ENCODE data around the gene NCAPH2.
A peak's percentile ranks its signal among the peaks of the same experiment; 100 is the strongest.
"Not testable (repeated sequence)": the region's sequence is repeated elsewhere in the genome, so short reads cannot be mapped to it uniquely, and the experiment has no call there.

Gene NCAPH2

DNA sequence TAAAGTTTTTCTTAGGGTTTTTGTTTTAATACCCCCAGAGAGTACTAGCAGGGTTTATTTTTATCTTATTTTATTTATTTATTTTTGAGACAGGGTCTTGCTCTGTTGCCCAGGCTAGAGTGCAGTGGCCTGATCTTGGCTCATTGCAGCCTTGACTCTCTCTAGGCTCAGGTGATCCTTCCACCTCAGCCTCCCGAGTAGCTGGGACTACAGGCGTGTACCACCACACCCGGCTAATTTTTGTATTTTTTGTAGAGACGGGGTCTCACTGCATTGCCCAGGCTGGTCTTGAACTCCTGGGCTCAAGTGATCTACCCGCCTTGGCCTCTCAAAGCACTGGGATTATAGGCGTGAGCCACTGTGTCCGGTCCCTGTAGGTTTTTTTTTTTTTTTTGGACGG, 12.2 kb downstream of the NCAPH2 start:
- DNase-seq = not testable (repeated sequence)

DNA sequence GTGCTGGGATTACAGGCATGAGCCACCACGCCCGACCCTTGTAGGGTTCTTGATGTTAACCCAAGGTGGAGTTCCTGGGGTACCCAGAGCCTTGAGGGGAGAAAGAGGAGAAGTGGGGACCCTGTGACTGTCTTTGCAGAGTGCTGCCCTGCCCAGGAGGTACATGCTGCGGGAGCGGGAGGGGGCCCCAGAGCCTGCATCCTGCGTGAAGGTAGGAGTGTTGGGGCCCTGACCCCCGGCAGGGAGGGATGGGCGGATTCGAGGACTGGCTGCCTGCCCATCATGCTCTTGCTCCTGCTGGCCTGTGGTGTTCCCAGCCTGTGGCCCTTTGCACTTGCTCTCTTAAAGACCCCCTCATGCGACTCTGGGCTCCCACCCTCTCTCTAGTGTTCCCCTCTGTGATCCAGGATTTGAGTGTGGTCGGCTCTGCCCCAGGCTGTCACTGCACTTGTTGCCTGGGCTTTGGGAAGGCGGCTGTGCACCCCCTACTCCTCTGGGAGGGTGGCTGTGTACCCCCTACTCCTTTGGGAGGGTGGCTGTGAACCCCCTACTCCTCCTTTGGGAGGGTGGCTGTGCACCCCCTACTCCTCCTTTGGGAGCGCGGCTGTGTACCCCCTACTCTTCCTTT, 12.9 kb downstream of the NCAPH2 start:
- no peak for DNase-seq

DNA sequence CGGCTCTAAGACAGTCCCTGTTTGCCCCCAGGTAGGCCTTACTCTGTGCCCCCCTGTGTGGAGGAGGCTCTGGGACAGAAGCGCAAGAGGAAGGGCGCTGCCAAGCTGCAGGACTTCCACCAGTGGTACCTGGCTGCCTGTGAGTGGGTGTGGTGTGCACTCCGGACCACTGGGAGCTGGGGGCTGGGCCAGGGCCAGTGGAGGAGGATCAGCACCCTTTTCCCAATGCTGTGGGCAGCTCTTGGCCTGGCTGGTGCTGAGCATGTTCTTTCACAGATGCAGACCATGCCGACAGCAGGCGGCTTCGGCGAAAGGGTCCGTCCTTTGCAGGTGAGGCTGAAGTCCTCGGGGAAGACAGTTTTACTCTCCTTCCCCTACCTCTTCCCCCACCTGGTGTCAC, 13.7 kb downstream of the NCAPH2 start:
- no peak for DNase-seq

GRCh38 chr22:50522208-50522805, 14.3 kb downstream of the NCAPH2 start:
- DNase-seq = no peak

DNA sequence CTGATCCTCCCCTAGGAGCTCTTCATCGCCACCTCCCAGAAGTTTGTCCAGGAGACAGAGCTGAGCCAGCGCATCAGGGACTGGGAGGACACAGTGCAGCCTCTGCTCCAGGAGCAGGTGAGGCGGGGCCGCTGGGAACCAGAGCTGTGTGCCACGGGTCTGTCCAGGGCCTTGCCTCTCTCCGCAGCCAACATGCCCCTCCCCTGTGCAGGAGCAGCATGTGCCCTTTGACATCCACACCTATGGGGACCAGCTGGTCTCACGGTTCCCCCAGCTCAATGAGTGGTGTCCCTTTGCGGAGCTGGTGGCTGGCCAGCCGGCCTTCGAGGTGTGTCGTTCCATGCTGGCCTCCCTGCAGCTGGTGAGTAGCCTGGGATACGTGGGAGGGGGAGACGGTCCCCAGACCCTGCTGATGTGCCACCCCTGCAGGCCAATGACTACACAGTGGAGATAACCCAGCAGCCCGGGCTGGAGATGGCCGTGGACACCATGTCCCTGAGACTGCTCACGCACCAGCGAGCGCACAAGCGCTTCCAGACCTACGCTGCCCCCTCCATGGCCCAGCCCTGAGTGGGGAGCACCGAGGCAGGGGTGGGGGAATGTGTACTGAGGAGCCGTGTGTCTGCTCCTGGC, 14.9 kb downstream of the NCAPH2 start:
- DNase-seq = no peak

GRCh38 chr22:50523458-50523805, 15.4 kb downstream of the NCAPH2 start:
- no peak for DNase-seq

- DNase-seq = no peak
Observed at GRCh38 chr22:50523806-50524675, 16.0 kb downstream of the NCAPH2 start.

DNA sequence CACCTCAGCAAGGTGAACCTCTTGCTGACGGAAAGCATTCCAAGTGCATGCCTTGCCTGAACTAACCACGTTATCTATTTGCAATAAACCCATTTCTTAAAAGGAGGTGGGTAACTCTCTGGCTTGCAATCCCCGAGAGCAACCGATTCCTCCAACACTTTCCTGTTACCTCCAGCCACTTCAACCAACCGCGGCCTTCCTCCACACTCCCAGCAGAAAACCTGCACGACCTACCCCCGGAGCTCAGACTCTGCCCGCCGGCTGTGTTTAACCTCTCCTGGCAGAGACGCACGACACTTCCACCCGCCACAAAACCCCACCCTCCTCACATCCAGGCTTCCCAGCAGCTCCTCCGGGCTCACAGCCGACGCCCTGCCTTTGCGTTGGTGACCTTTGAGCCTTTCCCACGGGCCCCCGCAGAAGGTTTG, 16.7 kb downstream of the NCAPH2 start:
- DNase-seq = no peak

- peak; percentile 93 for DNase-seq
Observed at GRCh38 chr22:50525104-50525857, 17.3 kb downstream of the NCAPH2 start, which contains the start of gene SCO2. TSS of gene SCO2 (minus strand) at chr22:50525598. CDS start at chr22:50524411, 1,187 bp downstream.

GRCh38 chr22:50525858-50526107, 17.8 kb downstream of the NCAPH2 start:
- DNase-seq = no peak

GRCh38 chr22:50526108-50526833, 18.2 kb downstream of the NCAPH2 start:
- peak; percentile 74 for DNase-seq

DNA sequence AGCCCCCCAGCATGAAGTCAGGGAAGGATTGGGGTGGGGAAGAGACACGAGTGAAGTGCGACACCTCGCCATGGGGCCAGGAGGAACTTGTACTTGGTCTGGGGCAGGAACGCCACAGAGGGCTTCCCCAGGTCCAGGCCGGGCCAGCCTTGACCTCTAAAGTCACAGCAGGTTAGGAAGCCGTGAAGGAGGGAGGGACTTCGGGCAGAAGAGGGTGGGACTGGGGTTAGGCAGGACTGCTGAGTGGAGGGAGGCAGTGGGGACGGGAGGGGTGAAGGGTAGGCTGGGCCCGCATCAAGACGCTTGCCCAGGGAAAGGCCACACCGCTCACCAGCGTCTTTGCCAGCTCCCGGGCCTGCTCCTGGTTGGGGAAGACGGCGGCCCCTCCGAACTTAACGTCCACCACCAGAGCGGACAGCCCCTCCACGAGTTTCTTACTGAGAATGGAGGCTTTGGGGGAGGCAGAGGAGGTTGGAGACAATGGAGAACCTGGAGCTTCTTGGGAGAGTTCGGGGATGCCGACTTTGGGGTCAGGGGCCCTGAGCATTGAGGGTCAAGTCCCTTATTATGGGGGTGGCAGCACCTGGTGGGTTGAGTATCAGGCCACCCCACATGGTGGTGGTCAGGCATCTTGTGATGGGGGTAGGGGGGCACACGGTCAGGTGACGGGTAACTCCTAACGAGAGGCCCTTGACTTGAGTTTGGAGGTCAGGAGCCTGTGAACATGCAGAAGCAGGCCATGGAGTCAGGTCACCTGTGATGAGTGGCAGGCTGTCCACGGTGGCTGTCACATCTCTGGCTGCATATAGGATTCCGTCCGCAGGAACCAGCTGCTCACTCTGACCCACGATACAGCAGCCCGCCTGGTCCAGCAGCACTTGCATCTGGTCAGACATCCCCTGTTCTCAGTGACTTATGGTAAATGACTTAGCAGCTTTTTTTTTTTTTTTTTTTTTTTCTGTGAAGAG, 19.1 kb downstream of the NCAPH2 start:
- DNase-seq = no peak

DNA sequence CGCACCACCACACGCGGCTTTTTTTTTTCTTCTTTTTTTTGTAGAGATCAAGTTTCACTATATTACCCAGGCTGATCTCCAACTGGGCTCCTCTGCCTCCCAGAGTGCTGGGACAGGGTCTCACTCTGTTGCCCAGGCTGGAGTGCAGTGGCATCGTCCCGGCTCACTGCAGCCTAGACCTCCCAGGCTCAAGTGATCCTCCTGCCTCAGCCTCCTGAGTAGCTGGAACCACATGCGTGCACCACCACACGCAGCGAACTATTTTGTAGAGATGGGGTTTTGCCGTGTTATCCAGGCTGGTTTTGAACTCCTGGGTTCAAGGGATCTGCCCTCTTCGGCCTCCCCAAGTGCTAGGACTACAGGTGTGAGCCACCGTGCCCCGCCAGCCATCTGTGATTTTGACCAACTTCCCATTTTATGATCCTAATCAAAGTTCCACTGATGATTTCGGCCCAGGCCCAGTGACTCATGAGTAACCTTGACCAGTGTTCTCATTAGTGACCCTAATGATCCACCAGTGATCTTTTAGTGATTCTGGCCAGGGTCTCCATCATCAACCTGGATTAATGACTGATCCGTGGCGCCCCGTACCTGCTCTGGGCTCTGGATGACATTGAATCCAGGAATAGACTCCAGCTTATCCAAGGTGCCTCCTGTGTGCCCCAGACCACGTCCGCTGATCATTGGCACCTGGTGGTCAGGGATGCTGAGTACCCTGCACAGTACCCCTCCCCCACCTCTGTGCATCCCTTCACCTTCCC, 20.1 kb downstream of the NCAPH2 start:
- no peak for DNase-seq

- no peak for DNase-seq
Observed at GRCh38 chr22:50528682-50529415, 20.8 kb downstream of the NCAPH2 start.

DNA sequence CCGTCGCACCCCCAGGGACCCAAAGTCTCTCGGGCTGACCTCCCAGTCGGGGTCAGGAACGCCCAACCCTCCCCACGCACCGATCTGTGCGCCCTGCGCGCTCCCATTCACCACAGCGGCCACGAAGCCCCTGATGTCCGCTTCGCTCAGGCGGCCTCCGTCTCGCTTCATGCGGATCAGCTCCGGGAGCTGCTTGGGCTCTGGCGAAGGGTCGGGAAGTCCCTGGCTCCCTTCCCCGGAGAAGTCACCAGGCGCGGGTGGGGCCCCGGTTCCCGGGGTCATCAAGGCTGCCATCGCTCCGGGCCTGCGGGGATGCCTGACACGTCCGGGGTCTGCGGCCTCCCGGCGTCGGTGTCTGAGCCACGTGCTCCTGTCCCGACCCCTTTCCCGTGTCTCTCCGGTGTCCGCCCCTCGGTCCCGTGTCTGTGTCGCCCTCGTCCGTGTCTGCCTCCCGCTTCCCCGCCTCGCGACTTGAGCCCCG, 21.4 kb downstream of the NCAPH2 start:
- DNase-seq = no peak

GRCh38 chr22:50529897-50530579, 22.0 kb downstream of the NCAPH2 start, which contains the start of gene TYMP:
TSS of gene TYMP (minus strand) at chr22:50530012. CDS start at chr22:50529709, 303 bp downstream.
- DNase-seq = no peak

DNA sequence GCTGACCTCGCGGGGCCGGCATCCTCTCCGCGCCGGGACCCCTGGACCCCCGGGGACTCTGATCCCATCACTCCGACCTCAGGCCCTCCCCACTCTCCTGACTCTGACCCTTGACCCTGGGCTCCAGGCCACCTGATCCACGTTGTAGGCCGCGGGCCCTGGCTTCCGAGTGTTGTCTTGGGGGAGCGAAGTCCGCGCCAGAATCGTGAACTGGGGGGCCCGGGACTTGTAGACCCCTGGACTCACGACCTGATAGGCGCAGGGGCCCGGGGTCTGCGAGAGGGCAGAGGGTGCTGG, 22.5 kb downstream of the NCAPH2 start:
- no peak for DNase-seq

GRCh38 chr22:50530877-50531545, 23.0 kb downstream of the NCAPH2 start:
- no peak for DNase-seq
